Transverse colon (tissue), 4 donors: ENCODE data around the gene DGUOK.

Experiments
- EP300 ChIP-seq: sonication (generic); formaldehyde crosslinking; IDR thresholded peaks from one replicate; pipeline ENCODE4 v1.6.1; 2017; ENCODE audit warnings: antibody characterized with exemption, low read depth
- POLR2A ChIP-seq: fragments of 450-650 bp; IDR thresholded peaks from one replicate; pipeline ENCODE4 v1.6.1; 2016; ENCODE audit warnings: antibody characterized with exemption, mild to moderate bottlenecking, moderate library complexity
- POLR2AphosphoS5 ChIP-seq, 3 donors: sonication (generic); formaldehyde crosslinking; IDR thresholded peaks; one replicate each; pipeline ENCODE4 v1.6.1; 2016; ENCODE audit warnings: antibody characterized with exemption in 3 of 3
- TF ChIP-seq, protein P1 (sequence below), 5 experiments: fragments of 200-600 bp in 3 of 5; fragments of 450-650 bp in 2 of 5; sonication (generic) in 3 of 5; IDR thresholded peaks; 1 replicate in 2 of 5; 2 replicates in 3 of 5; pipeline ENCODE4 v1.5.1; 2016 to 2017; ENCODE audit warnings: antibody characterized with exemption in 5 of 5, inconsistent platforms in 3 of 5, mild to moderate bottlenecking in 2 of 5, moderate library complexity in 1 of 5

DNA sequence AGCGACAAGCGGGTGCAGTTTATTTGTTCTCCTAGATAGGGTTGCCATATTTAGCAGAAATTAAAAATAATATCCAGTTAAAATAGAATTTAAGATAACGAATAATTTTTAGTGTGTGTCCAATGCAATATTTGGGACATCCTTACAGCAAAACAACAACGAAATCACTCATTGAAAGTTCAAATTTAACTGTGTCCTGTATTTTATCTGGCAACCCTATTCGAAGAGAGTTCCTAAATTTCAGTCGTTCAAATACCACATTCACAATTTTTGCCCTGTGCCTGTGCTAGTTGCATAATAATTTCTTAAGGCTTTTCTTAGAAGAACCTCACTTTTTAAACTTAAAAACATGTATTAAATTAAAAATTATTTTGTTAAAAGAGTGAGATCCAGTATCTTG, 664 bp downstream of the DGUOK start:
- TF ChIP-seq, protein P1, sequence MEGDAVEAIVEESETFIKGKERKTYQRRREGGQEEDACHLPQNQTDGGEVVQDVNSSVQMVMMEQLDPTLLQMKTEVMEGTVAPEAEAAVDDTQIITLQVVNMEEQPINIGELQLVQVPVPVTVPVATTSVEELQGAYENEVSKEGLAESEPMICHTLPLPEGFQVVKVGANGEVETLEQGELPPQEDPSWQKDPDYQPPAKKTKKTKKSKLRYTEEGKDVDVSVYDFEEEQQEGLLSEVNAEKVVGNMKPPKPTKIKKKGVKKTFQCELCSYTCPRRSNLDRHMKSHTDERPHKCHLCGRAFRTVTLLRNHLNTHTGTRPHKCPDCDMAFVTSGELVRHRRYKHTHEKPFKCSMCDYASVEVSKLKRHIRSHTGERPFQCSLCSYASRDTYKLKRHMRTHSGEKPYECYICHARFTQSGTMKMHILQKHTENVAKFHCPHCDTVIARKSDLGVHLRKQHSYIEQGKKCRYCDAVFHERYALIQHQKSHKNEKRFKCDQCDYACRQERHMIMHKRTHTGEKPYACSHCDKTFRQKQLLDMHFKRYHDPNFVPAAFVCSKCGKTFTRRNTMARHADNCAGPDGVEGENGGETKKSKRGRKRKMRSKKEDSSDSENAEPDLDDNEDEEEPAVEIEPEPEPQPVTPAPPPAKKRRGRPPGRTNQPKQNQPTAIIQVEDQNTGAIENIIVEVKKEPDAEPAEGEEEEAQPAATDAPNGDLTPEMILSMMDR (IDR thresholded peaks at IDR 0.05): no peak
- TF ChIP-seq EP300 (no peak), POLR2A (no peak), POLR2AphosphoS5 (IDR thresholded peaks at IDR 0.05) (no peak)
